C4-2B (cell line): ENCODE data around the gene STAG1.

ENCODE experiments used
- CTCF ChIP-seq: fragments of 450-650 bp; conservative IDR thresholded peaks from 2 replicates; pipeline ENCODE4 v1.5.1; 2017; ENCODE audit warnings: mild to moderate bottlenecking
- ZFX ChIP-seq: fragments of 450-650 bp; IDR thresholded peaks from 2 replicates; pipeline ENCODE4 v1.6.1; 2017

GRCh38 chr3:136343873-136344555 is 408.2 kb downstream of the STAG1 start:
- no peak for TF ChIP-seq CTCF
- TF ChIP-seq ZFX: no peak
